Small intestine (tissue), 7 donors: ENCODE results near the gene FUT6. TPM values are rescaled to one million over a fixed set of nuclear protein-coding genes. Genes with fewer than 3 reads are reported as not detected.

Experiments
- DNase-seq, 2 donors: peaks; one replicate each; pipeline versions ENCODE4 v3.0.0 to v3.0.0-alpha.2; 2013
- FAIRE-seq: peaks from 2 replicates; lab custom pipeline; 2012; peaks lifted over from hg19 to GRCh38; lab: Jason Lieb, UNC
- H3K27ac ChIP-seq, 3 donors: one replicate each; pipeline ENCODE4 v1.5.1; 2013; ENCODE audit warnings: low read length in 2 of 3, mild to moderate bottlenecking in 2 of 3, control low read depth in 1 of 3, inconsistent platforms in 1 of 3, low read depth in 1 of 3, moderate library complexity in 1 of 3
- H3K27me3 ChIP-seq, 3 donors: one replicate each; pipeline ENCODE4 v1.6.1; 2013; ENCODE audit warnings: low read length in 3 of 3, inconsistent platforms in 1 of 3; ENCODE audit not compliant: control insufficient read depth in 3 of 3, insufficient read depth in 3 of 3
- H3K36me3 ChIP-seq, 3 donors: one replicate each; pipeline ENCODE4 v1.6.1; 2013; ENCODE audit warnings: low read length in 3 of 3, inconsistent platforms in 1 of 3, low read depth in 1 of 3, mild to moderate bottlenecking in 1 of 3, moderate library complexity in 1 of 3; ENCODE audit not compliant: control insufficient read depth in 3 of 3, insufficient read depth in 2 of 3
- H3K4me1 ChIP-seq, 3 donors: one replicate each; pipeline ENCODE4 v1.6.1; 2013; ENCODE audit warnings: low read length in 2 of 3, inconsistent platforms in 1 of 3, low read depth in 1 of 3, mild to moderate bottlenecking in 1 of 3, moderate library complexity in 1 of 3; ENCODE audit not compliant: control insufficient read depth in 3 of 3, insufficient read depth in 2 of 3
- H3K4me3 ChIP-seq, 3 donors: one replicate each; pipeline ENCODE4 v1.5.1; 2013; ENCODE audit warnings: low read length in 3 of 3, control low read depth in 1 of 3, inconsistent platforms in 1 of 3, low read depth in 1 of 3, mild to moderate bottlenecking in 1 of 3, moderate library complexity in 1 of 3
- H3K9me3 ChIP-seq, 2 donors: one replicate each; pipeline ENCODE4 v1.6.1; 2013; ENCODE audit warnings: low read depth in 1 of 2, low read length in 1 of 2; ENCODE audit not compliant: control insufficient read depth in 2 of 2, insufficient read depth in 1 of 2
- WGBS, 3 donors: extraction: QIAGEN DNeasy Blood & Tissue Kit; methylation state at CpG; one replicate each; pipeline ENCODE4 v1.1.7; 2013; 5-methylcytosine and 5-hydroxymethylcytosine counted together
- polyA plus RNA-seq, 4 donors: library from polyadenylated mRNA; stranded (reverse) in 3 of 4; unstranded in 1 of 4; fragments of 200-250 nt in 3 of 4; fragments of 120-200 nt in 1 of 4; gene quantifications; one replicate each; pipeline versions ENCODE4 v1.2.1 to v1.2.3, GENCODE V29; 2013
- donor health status: healthy with polysubstance abuse.
- donor health status: control.
- donor health status: control.
- donor health status: Bipolar disorder and iron deficiency.
- donor health status: healthy.

The FUT6 gene
- polyA plus RNA-seq, 4 donors: 1.2 to 34.6 (median 23.2) TPM

GRCh38 chr19:5803441-5803751, 36.1 kb downstream of the FUT6 start:
- Histone ChIP-seq H3K4me1 (peaks cover 0 to 27% (median 7%) of the 10 kb centered on the region in 3 donors), H3K27me3 (peaks cover 0 to 21% (median 3%) of the 10 kb centered on the region in 3 donors), H3K36me3 (no peaks in the 10 kb centered on the region), H3K27ac (no peak overlapping the region), H3K4me3 (peak overlapping the region; percentile 9 to 39 (median 27)), H3K9me3 (no peaks in the 10 kb centered on the region)
- FAIRE-seq (no peak), DNase-seq (no peak)
- WGBS, 3 donors: 4 to 7% (median 4%) methylated on average over 8 of the region's 8 CpGs

- FAIRE-seq (no peak), DNase-seq (peak in 1 of 2 donors; percentile 53)
- 17 to 32% (median 31%) methylated on average over 25 to 33 of the region's 33 CpGs for WGBS, 3 donors
- peaks cover 0 to 21% (median 3%) of the 10 kb centered on the region in 3 donors for H3K27me3 ChIP-seq
- H3K9me3 ChIP-seq: no peaks in the 10 kb centered on the region
- no peak overlapping the region for H3K4me3 ChIP-seq
- no peaks in the 10 kb centered on the region for H3K36me3 ChIP-seq
- no peak overlapping the region for H3K27ac ChIP-seq
- H3K4me1 ChIP-seq: peaks cover 0 to 27% (median 7%) of the 10 kb centered on the region in 3 donors
These were observed 37.5 kb downstream of the FUT6 start for GRCh38 chr19:5801796-5802619.

- peaks cover 0 to 22% (median 7%) of the 10 kb centered on the region in 3 donors for H3K4me1 ChIP-seq
- no peaks in the 10 kb centered on the region for H3K9me3 ChIP-seq
- H3K27ac ChIP-seq: no peak overlapping the region
- 38 to 64% (median 49%) methylated on average over 17 of the region's 17 CpGs for WGBS, 3 donors
- FAIRE-seq (no peak), DNase-seq (peak in 1 of 2 donors; percentile 1)
- no peak overlapping the region for H3K4me3 ChIP-seq
- peaks cover 0 to 15% (median 3%) of the 10 kb centered on the region in 3 donors for H3K27me3 ChIP-seq
- no peaks in the 10 kb centered on the region for H3K36me3 ChIP-seq
These were observed 38.9 kb downstream of the FUT6 start for GRCh38 chr19:5800361-5801270.

- peaks cover 0 to 17% (median 7%) of the 10 kb centered on the region in 3 donors for H3K4me1 ChIP-seq
- no peak overlapping the region for H3K4me3 ChIP-seq
- H3K36me3 ChIP-seq: no peaks in the 10 kb centered on the region
- H3K9me3 ChIP-seq: no peaks in the 10 kb centered on the region
- peak; percentile 16 to 45 for DNase-seq
- H3K27me3 ChIP-seq: peaks cover 0 to 10% (median 3%) of the 10 kb centered on the region in 3 donors
- H3K27ac ChIP-seq: peak overlapping the region in 1 of 3 donors; percentile 3
- 23 to 56% (median 38%) methylated on average over 37 of the region's 37 CpGs for WGBS, 3 donors
- no peak for FAIRE-seq
These were observed 40.0 kb downstream of the FUT6 start for GRCh38 chr19:5799247-5800241.

- H3K27me3 ChIP-seq: peaks cover 0 to 4% (median 3%) of the 10 kb centered on the region in 3 donors
- no peak overlapping the region for H3K4me3 ChIP-seq
- FAIRE-seq (no peak), DNase-seq (no peak)
- peaks cover 0 to 7% (median 7%) of the 10 kb centered on the region in 3 donors for H3K4me1 ChIP-seq
- H3K9me3 ChIP-seq: no peaks in the 10 kb centered on the region
- WGBS, 3 donors: 82 to 84% (median 84%) methylated on average over 7 to 8 of the region's 8 CpGs
- no peaks in the 10 kb centered on the region for H3K36me3 ChIP-seq
- H3K27ac ChIP-seq: no peak overlapping the region
These were observed 41.3 kb downstream of the FUT6 start for GRCh38 chr19:5798244-5798643.

- FAIRE-seq: no peak
- Histone ChIP-seq H3K27ac (no peak overlapping the region), H3K4me3 (no peak overlapping the region), H3K27me3 (no peaks in the 10 kb centered on the region), H3K4me1 (peaks cover 0 to 7% (median 0%) of the 10 kb centered on the region in 3 donors), H3K36me3 (no peaks in the 10 kb centered on the region), H3K9me3 (peaks cover 0 to 8% of the 10 kb centered on the region in 2 donors)
- DNase-seq: no peak
- WGBS, 3 donors: 92 to 97% (median 93%) methylated on average over 7 of the region's 7 CpGs
These were observed 44.1 kb downstream of the FUT6 start for GRCh38 chr19:5795382-5795919.

- Histone ChIP-seq H3K36me3 (peaks cover 6 to 21% (median 8%) of the 10 kb centered on the region in 3 donors), H3K4me1 (peaks cover 2 to 6% (median 4%) of the 10 kb centered on the region in 3 donors), H3K4me3 (no peak overlapping the region), H3K9me3 (peaks cover 0 to 8% of the 10 kb centered on the region in 2 donors), H3K27ac (no peak overlapping the region), H3K27me3 (no peaks in the 10 kb centered on the region)
- DNase-seq: peak in 1 of 2 donors; percentile 2
- 89 to 95% (median 93%) methylated on average over 3 of the region's 3 CpGs for WGBS, 3 donors
- no peak for FAIRE-seq
These were observed 46.3 kb downstream of the FUT6 start for GRCh38 chr19:5793188-5793587.
